Measurements from ENCODE around the gene PTPN2.

PTPN2 gene

GRCh38 chr18:12750715-12751502, 133.1 kb downstream of the PTPN2 start:
- no peak for ATAC-seq
- no peak for TF ChIP-seq ZFP3 (CRISPR knock-in tag; IDR thresholded peaks at IDR 0.05)
- TF ChIP-seq ZNF70 (CRISPR knock-in tag; IDR thresholded peaks at IDR 0.05), result no peak
- TF ChIP-seq, protein P1, sequence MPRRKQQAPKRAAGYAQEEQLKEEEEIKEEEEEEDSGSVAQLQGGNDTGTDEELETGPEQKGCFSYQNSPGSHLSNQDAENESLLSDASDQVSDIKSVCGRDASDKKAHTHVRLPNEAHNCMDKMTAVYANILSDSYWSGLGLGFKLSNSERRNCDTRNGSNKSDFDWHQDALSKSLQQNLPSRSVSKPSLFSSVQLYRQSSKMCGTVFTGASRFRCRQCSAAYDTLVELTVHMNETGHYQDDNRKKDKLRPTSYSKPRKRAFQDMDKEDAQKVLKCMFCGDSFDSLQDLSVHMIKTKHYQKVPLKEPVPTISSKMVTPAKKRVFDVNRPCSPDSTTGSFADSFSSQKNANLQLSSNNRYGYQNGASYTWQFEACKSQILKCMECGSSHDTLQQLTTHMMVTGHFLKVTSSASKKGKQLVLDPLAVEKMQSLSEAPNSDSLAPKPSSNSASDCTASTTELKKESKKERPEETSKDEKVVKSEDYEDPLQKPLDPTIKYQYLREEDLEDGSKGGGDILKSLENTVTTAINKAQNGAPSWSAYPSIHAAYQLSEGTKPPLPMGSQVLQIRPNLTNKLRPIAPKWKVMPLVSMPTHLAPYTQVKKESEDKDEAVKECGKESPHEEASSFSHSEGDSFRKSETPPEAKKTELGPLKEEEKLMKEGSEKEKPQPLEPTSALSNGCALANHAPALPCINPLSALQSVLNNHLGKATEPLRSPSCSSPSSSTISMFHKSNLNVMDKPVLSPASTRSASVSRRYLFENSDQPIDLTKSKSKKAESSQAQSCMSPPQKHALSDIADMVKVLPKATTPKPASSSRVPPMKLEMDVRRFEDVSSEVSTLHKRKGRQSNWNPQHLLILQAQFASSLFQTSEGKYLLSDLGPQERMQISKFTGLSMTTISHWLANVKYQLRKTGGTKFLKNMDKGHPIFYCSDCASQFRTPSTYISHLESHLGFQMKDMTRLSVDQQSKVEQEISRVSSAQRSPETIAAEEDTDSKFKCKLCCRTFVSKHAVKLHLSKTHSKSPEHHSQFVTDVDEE (CRISPR knock-in tag; IDR thresholded peaks at IDR 0.05), result no peak
- TF ChIP-seq TCF4 (CRISPR knock-in tag; IDR thresholded peaks at IDR 0.05; ENCODE audit: borderline replicate concordance), result no peak
- no peak for TF ChIP-seq OSR1 (CRISPR knock-in tag; IDR thresholded peaks at IDR 0.05)
- no peak for TF ChIP-seq ARNTL (CRISPR knock-in tag; IDR thresholded peaks at IDR 0.05; ENCODE audit: borderline replicate concordance, low read depth)
- no peak for TF ChIP-seq TOX (CRISPR knock-in tag; IDR thresholded peaks at IDR 0.05; ENCODE audit: borderline replicate concordance)

GRCh38 chr18:12750076-12750714, 133.8 kb downstream of the PTPN2 start:
- no peak for TF ChIP-seq CREB5 (CRISPR knock-in tag; IDR thresholded peaks at IDR 0.05; ENCODE audit: low read depth)
- no peak for TF ChIP-seq TCF4 (CRISPR knock-in tag; IDR thresholded peaks at IDR 0.05; ENCODE audit: borderline replicate concordance)
- TF ChIP-seq ARNTL (CRISPR knock-in tag; IDR thresholded peaks at IDR 0.05; ENCODE audit: borderline replicate concordance, low read depth), result no peak
- no peak for TF ChIP-seq CSDC2 (CRISPR knock-in tag; IDR thresholded peaks at IDR 0.05)
- TF ChIP-seq ZNF70 (CRISPR knock-in tag; IDR thresholded peaks at IDR 0.05), result no peak
- no peak for TF ChIP-seq ZNF8 (CRISPR knock-in tag; IDR thresholded peaks at IDR 0.05)
- TF ChIP-seq ZC3H10 (CRISPR knock-in tag; IDR thresholded peaks at IDR 0.05), result no peak
- no peak for TF ChIP-seq ISL1 (CRISPR knock-in tag; IDR thresholded peaks at IDR 0.05)
- TF ChIP-seq GLIS3 (CRISPR knock-in tag; IDR thresholded peaks at IDR 0.05), result no peak
- TF ChIP-seq BACH2 (CRISPR knock-in tag; IDR thresholded peaks at IDR 0.05; ENCODE audit: borderline replicate concordance), result no peak
- TF ChIP-seq ESRRG (CRISPR knock-in tag; IDR thresholded peaks at IDR 0.05), result no peak
- TF ChIP-seq SNAI2 (CRISPR knock-in tag; IDR thresholded peaks at IDR 0.05), result no peak
- TF ChIP-seq RARB (CRISPR knock-in tag; IDR thresholded peaks at IDR 0.05), result no peak
- no peak for TF ChIP-seq ZFP30 (CRISPR knock-in tag; IDR thresholded peaks at IDR 0.05)
- ATAC-seq, result no peak

DNA sequence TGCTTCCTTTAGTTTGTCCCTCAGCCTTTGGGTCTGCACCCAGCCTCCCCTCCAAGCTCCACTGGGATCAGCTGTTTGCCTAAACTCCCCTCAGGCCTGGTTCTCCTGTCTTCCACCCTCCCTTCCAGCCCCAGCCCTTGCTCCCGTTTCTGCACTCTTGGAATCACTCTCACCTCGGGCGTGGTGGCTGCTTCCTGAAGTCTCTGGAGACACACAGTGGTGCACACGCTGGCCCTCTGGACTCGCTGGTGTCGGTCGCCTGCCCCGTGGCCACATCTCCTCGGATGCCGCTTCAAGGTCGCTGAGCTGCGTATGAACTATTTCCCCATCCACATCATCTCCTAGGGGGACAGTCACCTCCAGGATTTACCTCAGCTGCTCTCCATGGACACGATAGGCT, 134.9 kb downstream of the PTPN2 start:
- ATAC-seq, result no peak
- TF ChIP-seq PPARA (CRISPR knock-in tag; IDR thresholded peaks at IDR 0.05; ENCODE audit: borderline replicate concordance), result no peak
- no peak for TF ChIP-seq CSDC2 (CRISPR knock-in tag; IDR thresholded peaks at IDR 0.05)
- TF ChIP-seq ESRRG (CRISPR knock-in tag; IDR thresholded peaks at IDR 0.05), result no peak
- TF ChIP-seq ZNF70 (CRISPR knock-in tag; IDR thresholded peaks at IDR 0.05), result no peak
- TF ChIP-seq OSR1 (CRISPR knock-in tag; IDR thresholded peaks at IDR 0.05), result no peak
- no peak for TF ChIP-seq ZFP30 (CRISPR knock-in tag; IDR thresholded peaks at IDR 0.05)

GRCh38 chr18:12748671-12749070, 135.4 kb downstream of the PTPN2 start:
- ATAC-seq, result no peak; the same call in 2 of the 3 replicates
- no peak for TF ChIP-seq ZC3H10 (CRISPR knock-in tag; IDR thresholded peaks at IDR 0.05)
- no peak for TF ChIP-seq ESRRG (CRISPR knock-in tag; IDR thresholded peaks at IDR 0.05)
- no peak for TF ChIP-seq ZNF8 (CRISPR knock-in tag; IDR thresholded peaks at IDR 0.05)
- no peak for TF ChIP-seq PATZ1 (CRISPR knock-in tag; IDR thresholded peaks at IDR 0.05; ENCODE audit: borderline replicate concordance)
- TF ChIP-seq BACH2 (CRISPR knock-in tag; IDR thresholded peaks at IDR 0.05; ENCODE audit: borderline replicate concordance), result no peak
- TF ChIP-seq PPARA (CRISPR knock-in tag; IDR thresholded peaks at IDR 0.05; ENCODE audit: borderline replicate concordance), result no peak
- TF ChIP-seq RARB (CRISPR knock-in tag; IDR thresholded peaks at IDR 0.05), result no peak
- no peak for TF ChIP-seq ZNF70 (CRISPR knock-in tag; IDR thresholded peaks at IDR 0.05)
- TF ChIP-seq ZNF565 (CRISPR knock-in tag; conservative IDR thresholded peaks at IDR 0.05; ENCODE audit: low read depth), result no peak
- TF ChIP-seq ARNTL (CRISPR knock-in tag; IDR thresholded peaks at IDR 0.05; ENCODE audit: borderline replicate concordance, low read depth), result no peak
- TF ChIP-seq TOX (CRISPR knock-in tag; IDR thresholded peaks at IDR 0.05; ENCODE audit: borderline replicate concordance), result no peak
- no peak for TF ChIP-seq ZFP30 (CRISPR knock-in tag; IDR thresholded peaks at IDR 0.05)
- TF ChIP-seq ZFP3 (CRISPR knock-in tag; IDR thresholded peaks at IDR 0.05), result no peak
- TF ChIP-seq SNAI2 (CRISPR knock-in tag; IDR thresholded peaks at IDR 0.05), result no peak
